Measurements from ENCODE around the gene RRP36. TPM values are rescaled to one million over a fixed set of nuclear protein-coding genes. Genes with fewer than 3 reads are reported as not detected.

The RRP36 gene
- total RNA-seq, 2 donors from 2014 or later, result 28.3 to 29.7 TPM

- TF ChIP-seq POLR2A (IDR thresholded peaks at IDR 0.05), result no peak
- TF ChIP-seq, protein P1, sequence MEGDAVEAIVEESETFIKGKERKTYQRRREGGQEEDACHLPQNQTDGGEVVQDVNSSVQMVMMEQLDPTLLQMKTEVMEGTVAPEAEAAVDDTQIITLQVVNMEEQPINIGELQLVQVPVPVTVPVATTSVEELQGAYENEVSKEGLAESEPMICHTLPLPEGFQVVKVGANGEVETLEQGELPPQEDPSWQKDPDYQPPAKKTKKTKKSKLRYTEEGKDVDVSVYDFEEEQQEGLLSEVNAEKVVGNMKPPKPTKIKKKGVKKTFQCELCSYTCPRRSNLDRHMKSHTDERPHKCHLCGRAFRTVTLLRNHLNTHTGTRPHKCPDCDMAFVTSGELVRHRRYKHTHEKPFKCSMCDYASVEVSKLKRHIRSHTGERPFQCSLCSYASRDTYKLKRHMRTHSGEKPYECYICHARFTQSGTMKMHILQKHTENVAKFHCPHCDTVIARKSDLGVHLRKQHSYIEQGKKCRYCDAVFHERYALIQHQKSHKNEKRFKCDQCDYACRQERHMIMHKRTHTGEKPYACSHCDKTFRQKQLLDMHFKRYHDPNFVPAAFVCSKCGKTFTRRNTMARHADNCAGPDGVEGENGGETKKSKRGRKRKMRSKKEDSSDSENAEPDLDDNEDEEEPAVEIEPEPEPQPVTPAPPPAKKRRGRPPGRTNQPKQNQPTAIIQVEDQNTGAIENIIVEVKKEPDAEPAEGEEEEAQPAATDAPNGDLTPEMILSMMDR (IDR thresholded peaks at IDR 0.05), result no peak
- DNase-seq (no peak), ATAC-seq (no peak)
- intact Hi-C loops (cut with DNase I), result no loop called here
- no peaks in the 10 kb centered on the region for H3K4me1 ChIP-seq
- H3K27me3 ChIP-seq, result no peaks in the 10 kb centered on the region
- peaks cover 0 to 9% of the 10 kb centered on the region in 2 donors for H3K36me3 ChIP-seq (replicated peaks in 1 of 2; ENCODE audit: insufficient read depth in 1 of 2, low read depth in 2 of 2)
- WGBS, 2 donors, result 78 to 86% methylated on average over 4 to 5 of the region's 5 CpGs
- H3K9me3 ChIP-seq, result no peaks in the 10 kb centered on the region
- no peak overlapping the region for H3K4me3 ChIP-seq
- no peak overlapping the region for H3K27ac ChIP-seq
Observed at GRCh38 chr6:43005844-43006243, 15.6 kb upstream of the RRP36 start.

- WGBS, 2 donors, result 96 to 98% methylated on average over 11 of the region's 11 CpGs
- Histone ChIP-seq H3K4me1 (no peaks in the 10 kb centered on the region), H3K27me3 (no peaks in the 10 kb centered on the region), H3K27ac (no peak overlapping the region), H3K9me3 (no peaks in the 10 kb centered on the region), H3K4me3 (no peak overlapping the region), H3K36me3 (replicated peaks in 1 of 2; ENCODE audit: insufficient read depth in 1 of 2, low read depth in 2 of 2) (peaks cover 0 to 10% of the 10 kb centered on the region in 2 donors)
- TF ChIP-seq POLR2A (IDR thresholded peaks at IDR 0.05), result no peak
- TF ChIP-seq, protein P1 (IDR thresholded peaks at IDR 0.05), result no peak
- ATAC-seq, result no peak
- intact Hi-C loops (cut with DNase I), result no loop called here
- no peak for DNase-seq
Observed at GRCh38 chr6:43006251-43006650, 15.2 kb upstream of the RRP36 start.

DNA sequence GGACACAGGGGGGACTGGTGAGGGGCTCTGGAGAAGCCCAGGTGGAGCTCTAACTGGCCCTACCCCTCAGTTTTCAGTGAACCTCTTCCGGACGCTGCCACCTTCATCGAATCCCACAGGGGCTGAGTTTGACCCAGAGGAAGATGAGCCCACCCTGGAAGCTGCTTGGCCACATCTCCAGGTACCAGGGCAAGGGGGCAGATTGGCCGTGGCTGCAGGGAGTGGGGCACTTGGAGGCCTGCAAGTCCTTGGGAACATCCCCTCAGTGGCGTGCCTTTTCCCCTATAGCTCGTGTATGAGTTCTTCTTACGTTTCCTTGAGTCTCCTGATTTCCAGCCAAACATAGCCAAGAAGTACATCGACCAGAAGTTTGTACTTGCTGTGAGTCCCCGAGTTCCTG, 14.3 kb upstream of the RRP36 start:
- Histone ChIP-seq H3K27me3 (no peaks in the 10 kb centered on the region), H3K4me1 (peaks cover 4% of the 10 kb centered on the region), H3K27ac (no peak overlapping the region), H3K4me3 (no peak overlapping the region), H3K36me3 (replicated peaks in 1 of 2; ENCODE audit: insufficient read depth in 1 of 2, low read depth in 2 of 2) (peaks cover 0 to 10% of the 10 kb centered on the region in 2 donors), H3K9me3 (no peaks in the 10 kb centered on the region)
- ATAC-seq, result no peak
- 84 to 88% methylated on average over 9 of the region's 9 CpGs for WGBS, 2 donors
- TF ChIP-seq, protein P1 (IDR thresholded peaks at IDR 0.05), result no peak
- TF ChIP-seq POLR2A (IDR thresholded peaks at IDR 0.05), result no peak
- intact Hi-C loops (cut with DNase I), result no loop called here
- no peak for DNase-seq

DNA sequence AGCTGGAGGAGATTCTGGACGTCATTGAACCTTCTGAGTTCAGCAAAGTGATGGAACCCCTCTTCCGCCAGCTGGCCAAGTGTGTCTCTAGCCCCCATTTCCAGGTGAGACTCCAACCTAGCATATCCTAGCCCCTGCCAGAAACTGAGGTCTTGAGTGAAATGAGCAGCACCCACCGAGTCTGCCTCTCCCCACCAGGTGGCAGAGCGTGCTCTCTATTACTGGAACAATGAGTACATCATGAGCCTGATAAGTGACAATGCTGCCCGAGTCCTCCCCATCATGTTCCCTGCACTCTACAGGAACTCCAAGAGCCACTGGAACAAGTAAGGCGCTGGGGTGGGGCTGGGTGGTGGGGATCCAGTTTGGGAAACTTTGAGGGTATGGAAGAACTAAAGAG, 12.3 kb upstream of the RRP36 start:
- intact Hi-C loops (cut with DNase I), result no loop called here
- Histone ChIP-seq H3K27ac (no peak overlapping the region), H3K4me3 (no peak overlapping the region), H3K36me3 (replicated peaks in 1 of 2; ENCODE audit: insufficient read depth in 1 of 2, low read depth in 2 of 2) (peaks cover 0 to 10% of the 10 kb centered on the region in 2 donors), H3K27me3 (no peaks in the 10 kb centered on the region), H3K9me3 (no peaks in the 10 kb centered on the region), H3K4me1 (peaks cover 16% of the 10 kb centered on the region)
- ATAC-seq (no peak), DNase-seq (peak; percentile 23 to 46 (median 38))
- 60 to 70% methylated on average over 4 to 6 of the region's 6 CpGs for WGBS, 2 donors
- TF ChIP-seq, protein P1 (IDR thresholded peaks at IDR 0.05), result peak in 5 of 7 experiments; percentile 10 to 42 (median 26)
- no peak for TF ChIP-seq POLR2A (IDR thresholded peaks at IDR 0.05)

GRCh38 chr6:43011207-43011606, 10.2 kb upstream of the RRP36 start:
- DNase-seq, result no peak
- H3K4me3 ChIP-seq, result no peak overlapping the region
- TF ChIP-seq, protein P1 (IDR thresholded peaks at IDR 0.05), result no peak
- TF ChIP-seq POLR2A (IDR thresholded peaks at IDR 0.05), result no peak
- H3K9me3 ChIP-seq, result no peaks in the 10 kb centered on the region
- no peaks in the 10 kb centered on the region for H3K27me3 ChIP-seq
- intact Hi-C loops (cut with DNase I), result no loop called here
- 90 to 93% methylated on average over 4 to 6 of the region's 6 CpGs for WGBS, 2 donors
- peaks cover 32% of the 10 kb centered on the region for H3K4me1 ChIP-seq
- no peak for ATAC-seq
- peaks cover 0 to 10% of the 10 kb centered on the region in 2 donors for H3K36me3 ChIP-seq (replicated peaks in 1 of 2; ENCODE audit: insufficient read depth in 1 of 2, low read depth in 2 of 2)
- H3K27ac ChIP-seq, result no peak overlapping the region

Measured in body of pancreas (tissue), 4 donors.